ENCODE results near the gene RASGRF2. TPM values are rescaled to one million over a fixed set of nuclear protein-coding genes. Genes with fewer than 3 reads are reported as not detected.

RASGRF2 gene
- total and polyA plus RNA-seq, 2 of the 8 experiments (the other 6 are each of a cell fraction or from before 2014, with no cell fraction given), result 2.6 to 29.5 TPM

GRCh38 chr5:80921026-80921425, 39.1 kb upstream of the RASGRF2 start:
- ChIA-PET POLR2A (ENCODE audit: partially characterized antibody) (interaction anchor here (0.6 kb wide), 1 partner anchor 1388 kb away, joined by 4 read pairs; no protein-coding TSS in a partner anchor), CTCF (ENCODE audit: partially characterized antibody) (interaction anchor here (0.8 to 1.9 kb wide), 5 partner anchors 8 to 274 kb away, joined by 3 to 4 read pairs (median 3); no protein-coding TSS in a partner anchor)
- no peaks in the 10 kb centered on the region for H3K36me3 ChIP-seq (ENCODE audit: control insufficient read depth in 2 of 4, insufficient read depth in 4 of 4, low read length in 3 of 4)

More at GRCh38 chr5:80921026-80921425, 39.1 kb upstream of the RASGRF2 start:
- no peak overlapping the region for H3K4me3 ChIP-seq (ENCODE audit: extremely low read depth in 1 of 4, insufficient read depth in 2 of 4, low read depth in 3 of 4, low read length in 4 of 4)
- no peaks in the 10 kb centered on the region for H3K27me3 ChIP-seq (replicated peaks in 1 of 4; ENCODE audit: control insufficient read depth in 3 of 4, extremely low read depth in 1 of 4, insufficient read depth in 3 of 4, low read length in 3 of 4)
- H4K20me1 ChIP-seq (replicated peaks in 1 of 2; ENCODE audit: control insufficient read depth in 1 of 2, insufficient read depth in 2 of 2, low read length in 2 of 2), result no peaks in the 10 kb centered on the region
- H2AFZ ChIP-seq (ENCODE audit: low read length), result no peak overlapping the region
- H3K23ac ChIP-seq (ENCODE audit: insufficient read length), result no peak overlapping the region
- H3K18ac ChIP-seq (ENCODE audit: extremely low read depth, low read length), result no peak overlapping the region
- no peaks in the 10 kb centered on the region for H3K9me3 ChIP-seq (ENCODE audit: insufficient read depth in 2 of 2, low read depth in 1 of 2, low read length in 1 of 2)
- no peaks in the 10 kb centered on the region for H3K23me2 ChIP-seq (ENCODE audit: low read depth, low read length)
- H3K27ac ChIP-seq (ENCODE audit: low read depth, low read length), result no peak overlapping the region
- H2BK5ac ChIP-seq (ENCODE audit: low read depth, low read length), result no peak overlapping the region
- H3K4ac ChIP-seq (replicated peaks; ENCODE audit: insufficient read length, low read depth, low read length), result no peak overlapping the region
- FAIRE-seq (peak; percentile 55), DNase-seq (ENCODE audit: low read depth in 1 of 2, low spot score in 2 of 2) (peak in 1 of 2 experiments; percentile 45)
- no peak overlapping the region for H2AK5ac ChIP-seq (ENCODE audit: low read depth, low read length)
- no peak overlapping the region for H2BK120ac ChIP-seq (replicated peaks; ENCODE audit: low read depth, low read length)
- H2BK12ac ChIP-seq (ENCODE audit: low read depth, low read length), result no peak overlapping the region
- no peak overlapping the region for H3K56ac ChIP-seq (replicated peaks; ENCODE audit: insufficient read length, low read depth, low read length)
- H4K91ac ChIP-seq (replicated peaks; ENCODE audit: insufficient read length, low read length), result no peak overlapping the region
- no peaks in the 10 kb centered on the region for H3K79me1 ChIP-seq (ENCODE audit: low read depth, low read length)
- H4K8ac ChIP-seq (ENCODE audit: extremely low read depth, insufficient read depth, low read length), result no peak overlapping the region
- H3K4me2 ChIP-seq (ENCODE audit: insufficient read depth in 1 of 2, low read depth in 2 of 2, low read length in 2 of 2), result no peak overlapping the region
- TF ChIP-seq RBBP5 (IDR thresholded peaks at IDR 0.05; ENCODE audit: borderline replicate concordance, low read depth, low read length), result no peak
- no peak for TF ChIP-seq GABPA (IDR thresholded peaks at IDR 0.05; ENCODE audit: borderline replicate concordance, insufficient read depth, low read length)
- TF ChIP-seq POLR2AphosphoS5 (IDR thresholded peaks at IDR 0.05; ENCODE audit: low read depth, low read length), result no peak
- H4K5ac ChIP-seq (ENCODE audit: insufficient read length, low read depth, low read length), result no peak overlapping the region
- no peaks in the 10 kb centered on the region for H3K4me1 ChIP-seq (replicated peaks in 1 of 4; ENCODE audit: control insufficient read depth in 3 of 4, insufficient read depth in 4 of 4, low read length in 3 of 4)
- H3K14ac ChIP-seq (ENCODE audit: insufficient read length), result no peak overlapping the region
- H2BK15ac ChIP-seq (ENCODE audit: low read length), result no peak overlapping the region
- no peak overlapping the region for H3K9ac ChIP-seq (replicated peaks in 1 of 4; ENCODE audit: extremely low read depth in 1 of 4, low read depth in 3 of 4, low read length in 3 of 4)
- H2BK20ac ChIP-seq (ENCODE audit: low read length), result no peak overlapping the region
- H3K79me2 ChIP-seq (ENCODE audit: control insufficient read depth in 1 of 2, insufficient read depth in 2 of 2, low read length in 2 of 2), result no peaks in the 10 kb centered on the region

Measured in H1 (cell line).